Measurements from ENCODE around the gene FDX2.

- TF ChIP-seq CTCF (IDR thresholded peaks at IDR 0.05) (no peak), POLR2A (IDR thresholded peaks at IDR 0.05) (no peak)
Measured at GRCh38 chr19:10317045-10317856, 1.4 kb upstream of the FDX2 start.

All from prostate gland (tissue), 2 donors.